ENCODE data around the gene GPRC5D. TPM values are rescaled to one million over a fixed set of nuclear protein-coding genes. Genes with fewer than 3 reads are reported as not detected.
A peak's percentile ranks its signal among the peaks of the same experiment; 100 is the strongest.

Gene GPRC5D
- total and polyA plus RNA-seq, 2 experiments from 2014 or later = 0.35 TPM; not detected in 1

DNA sequence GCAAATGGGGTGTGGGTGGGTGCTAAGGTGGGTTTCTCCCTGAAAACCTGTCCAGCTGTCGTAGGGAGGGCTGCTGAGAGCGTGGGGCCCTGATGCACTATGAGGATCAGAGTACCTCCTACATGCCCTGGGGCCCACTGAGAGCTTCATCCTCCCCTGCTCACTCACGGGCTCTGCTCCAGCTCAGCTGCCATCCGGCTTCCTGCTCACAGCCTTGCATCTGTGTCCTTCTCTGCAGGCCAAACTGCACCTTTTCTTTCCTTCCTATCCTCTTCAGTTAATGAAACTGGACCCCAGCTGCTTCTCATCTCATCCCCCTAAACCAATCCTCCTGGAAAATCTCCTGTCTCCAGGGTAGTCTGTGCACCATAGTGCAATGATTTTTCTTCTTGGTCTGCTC, 22.2 kb upstream of the GPRC5D start:
- H3K4me3 ChIP-seq = no peak overlapping the region
- H3K36me3 ChIP-seq = no peaks in the 10 kb centered on the region

DNA sequence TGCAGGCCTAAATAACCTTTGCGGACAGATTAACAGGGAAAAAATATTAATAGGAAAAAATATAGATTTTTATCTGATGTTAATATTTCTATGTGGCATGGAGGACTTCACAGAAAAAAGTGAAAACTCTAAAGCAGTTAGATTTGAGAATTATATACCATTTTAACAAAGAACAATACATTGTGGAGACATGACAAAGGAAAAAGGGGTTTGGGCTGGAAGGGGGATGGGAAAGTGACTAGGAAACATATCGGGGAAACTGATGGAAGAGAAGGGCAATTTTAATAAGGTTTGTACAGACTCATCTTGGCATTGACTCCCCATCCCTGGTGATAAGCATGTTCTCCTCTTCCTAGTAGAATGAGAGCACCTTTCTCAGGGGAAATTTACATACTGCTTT, 21.0 kb upstream of the GPRC5D start:
- DNase-seq (ENCODE audit: low read depth in 1 of 2, low spot score in 1 of 2) = no peak
- Histone ChIP-seq H3K9me3 (ENCODE audit: low read depth) (no peaks in the 10 kb centered on the region), H3K27me3 (no peaks in the 10 kb centered on the region)

More for the DNA sequence above, 22.2 kb upstream of the GPRC5D start:
- Histone ChIP-seq H3K27ac (no peak overlapping the region), H3K27me3 (no peaks in the 10 kb centered on the region), H3K9me3 (ENCODE audit: low read depth) (no peaks in the 10 kb centered on the region), H3K4me1 (ENCODE audit: low read depth) (no peaks in the 10 kb centered on the region)
- TF ChIP-seq, protein P1, sequence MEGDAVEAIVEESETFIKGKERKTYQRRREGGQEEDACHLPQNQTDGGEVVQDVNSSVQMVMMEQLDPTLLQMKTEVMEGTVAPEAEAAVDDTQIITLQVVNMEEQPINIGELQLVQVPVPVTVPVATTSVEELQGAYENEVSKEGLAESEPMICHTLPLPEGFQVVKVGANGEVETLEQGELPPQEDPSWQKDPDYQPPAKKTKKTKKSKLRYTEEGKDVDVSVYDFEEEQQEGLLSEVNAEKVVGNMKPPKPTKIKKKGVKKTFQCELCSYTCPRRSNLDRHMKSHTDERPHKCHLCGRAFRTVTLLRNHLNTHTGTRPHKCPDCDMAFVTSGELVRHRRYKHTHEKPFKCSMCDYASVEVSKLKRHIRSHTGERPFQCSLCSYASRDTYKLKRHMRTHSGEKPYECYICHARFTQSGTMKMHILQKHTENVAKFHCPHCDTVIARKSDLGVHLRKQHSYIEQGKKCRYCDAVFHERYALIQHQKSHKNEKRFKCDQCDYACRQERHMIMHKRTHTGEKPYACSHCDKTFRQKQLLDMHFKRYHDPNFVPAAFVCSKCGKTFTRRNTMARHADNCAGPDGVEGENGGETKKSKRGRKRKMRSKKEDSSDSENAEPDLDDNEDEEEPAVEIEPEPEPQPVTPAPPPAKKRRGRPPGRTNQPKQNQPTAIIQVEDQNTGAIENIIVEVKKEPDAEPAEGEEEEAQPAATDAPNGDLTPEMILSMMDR (IDR thresholded peaks at IDR 0.05; ENCODE audit: low read depth, low read length) = no peak
- DNase-seq (ENCODE audit: low read depth in 1 of 2, low spot score in 1 of 2) = no peak

DNA sequence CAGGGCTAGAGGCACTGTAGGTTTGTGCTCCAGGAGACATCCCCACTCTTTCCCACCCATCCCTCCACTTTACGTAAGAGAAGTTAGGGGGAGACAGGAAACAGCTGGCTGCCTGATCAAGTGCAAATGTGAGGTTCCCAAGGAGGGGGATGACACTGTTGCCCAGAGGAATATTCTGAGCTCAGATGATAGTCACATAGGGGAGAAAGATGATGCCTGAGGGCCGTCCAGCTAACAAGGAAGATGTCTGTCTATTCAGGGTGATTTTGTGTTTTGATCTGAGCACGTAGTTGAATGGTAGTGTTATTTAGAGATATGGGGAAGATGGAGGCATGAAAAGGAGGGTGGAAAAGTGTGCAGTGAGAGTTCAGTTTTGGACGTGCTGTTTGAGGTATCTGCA, 13.9 kb upstream of the GPRC5D start:
- Histone ChIP-seq H3K36me3 (no peaks in the 10 kb centered on the region), H3K9me3 (ENCODE audit: low read depth) (no peaks in the 10 kb centered on the region), H3K4me3 (no peak overlapping the region), H3K4me1 (ENCODE audit: low read depth) (no peaks in the 10 kb centered on the region), H3K27ac (no peak overlapping the region), H3K27me3 (no peaks in the 10 kb centered on the region)
- DNase-seq (ENCODE audit: low read depth in 1 of 2, low spot score in 1 of 2) = no peak
- TF ChIP-seq, protein P1 (IDR thresholded peaks at IDR 0.05; ENCODE audit: low read depth, low read length) = no peak

More for the DNA sequence above, 21.0 kb upstream of the GPRC5D start:
- H3K36me3 ChIP-seq = no peaks in the 10 kb centered on the region
- H3K27ac ChIP-seq = no peak overlapping the region
- H3K4me1 ChIP-seq (ENCODE audit: low read depth) = no peaks in the 10 kb centered on the region
- H3K4me3 ChIP-seq = no peak overlapping the region
- TF ChIP-seq, protein P1 (IDR thresholded peaks at IDR 0.05; ENCODE audit: low read depth, low read length) = no peak

DNA sequence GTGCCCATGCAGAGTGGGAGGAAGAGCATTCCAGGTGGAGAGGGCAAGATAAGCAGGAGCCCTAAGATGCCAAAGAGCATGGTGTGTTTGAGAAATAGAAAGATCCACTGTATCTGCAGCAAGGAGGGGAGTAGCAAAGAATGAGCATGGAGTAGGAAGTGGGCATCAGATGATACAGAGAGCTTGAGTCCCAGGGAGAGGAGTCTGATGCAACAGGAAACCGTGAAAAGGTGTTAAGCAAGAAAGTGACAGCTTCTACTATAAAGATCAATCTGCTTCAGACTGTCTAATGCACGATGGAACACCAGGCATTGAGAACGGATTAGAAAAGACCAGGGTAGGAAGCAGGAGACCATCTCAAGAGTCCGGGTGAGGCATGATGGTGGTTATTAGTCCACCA, 12.3 kb upstream of the GPRC5D start:
- Histone ChIP-seq H3K4me1 (ENCODE audit: low read depth) (no peaks in the 10 kb centered on the region), H3K27me3 (no peaks in the 10 kb centered on the region), H3K9me3 (ENCODE audit: low read depth) (no peaks in the 10 kb centered on the region), H3K36me3 (no peaks in the 10 kb centered on the region), H3K27ac (no peak overlapping the region), H3K4me3 (no peak overlapping the region)
- DNase-seq (ENCODE audit: low read depth in 1 of 2, low spot score in 1 of 2) = peak in 1 of 2 donors; percentile 11
- TF ChIP-seq, protein P1 (IDR thresholded peaks at IDR 0.05; ENCODE audit: low read depth, low read length) = no peak

GRCh38 chr12:12960639-12961209, 8.8 kb upstream of the GPRC5D start:
- Histone ChIP-seq H3K27ac (no peak overlapping the region), H3K4me3 (no peak overlapping the region), H3K4me1 (ENCODE audit: low read depth) (no peaks in the 10 kb centered on the region), H3K9me3 (ENCODE audit: low read depth) (no peaks in the 10 kb centered on the region), H3K36me3 (no peaks in the 10 kb centered on the region), H3K27me3 (no peaks in the 10 kb centered on the region)
- TF ChIP-seq, protein P1 (IDR thresholded peaks at IDR 0.05; ENCODE audit: low read depth, low read length) = no peak
- no peak for DNase-seq (ENCODE audit: low read depth in 1 of 2, low spot score in 1 of 2)
